Measurements from ENCODE around the gene KCNK18.

GRCh38 chr10:117215079-117215478 lies 17.8 kb downstream of the KCNK18 start:
- TF ChIP-seq CTCF (conservative IDR thresholded peaks at IDR 0.05 in 1 of 2, IDR thresholded peaks at IDR 0.05 in 1 of 2; ENCODE audit: extremely low read depth in 1 of 2, insufficient read depth in 1 of 2, low read depth in 1 of 2, low read length in 2 of 2): no peak
- TF ChIP-seq EZH2 (IDR thresholded peaks at IDR 0.05; ENCODE audit: borderline replicate concordance, low read length): no peak
